ENCODE measurements around the gene TICRR. TPM values are rescaled to one million over a fixed set of nuclear protein-coding genes. Genes with fewer than 3 reads are reported as not detected.

The TICRR gene
- total and polyA plus RNA-seq, 2 of the 4 experiments (the other 2 are of a cell fraction) = 3.0 to 4.2 TPM

DNA sequence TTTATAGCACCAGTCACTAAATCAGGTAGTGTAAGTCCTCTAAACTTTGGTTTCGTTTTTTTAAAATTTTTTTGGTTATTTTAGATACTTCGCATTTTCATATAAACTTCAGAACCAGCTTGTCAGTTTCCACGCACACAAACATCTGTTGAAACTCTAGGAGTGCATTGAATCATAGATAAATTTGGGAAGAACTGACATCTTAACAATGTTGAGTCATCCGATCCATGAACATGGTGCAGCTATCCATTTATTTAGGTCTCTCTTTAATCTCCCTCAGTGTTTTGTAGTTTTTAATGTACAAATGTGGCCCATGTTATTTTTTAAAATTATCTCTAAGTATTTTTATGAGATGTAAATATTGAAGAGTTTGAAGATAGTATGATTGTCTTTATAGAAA, 17.7 kb downstream of the TICRR start:
- Histone ChIP-seq H2BK120ac (ENCODE audit: low read depth, low read length) (no peak overlapping the region), H3K18ac (ENCODE audit: low read depth, low read length) (no peak overlapping the region), H4K91ac (ENCODE audit: insufficient read depth, low read depth, low read length) (no peak overlapping the region), H3K9me3 (ENCODE audit: control insufficient read depth, insufficient read depth, low read length) (no peaks in the 10 kb centered on the region), H3K9ac (ENCODE audit: low read depth, low read length) (no peak overlapping the region), H2BK15ac (ENCODE audit: low read depth, low read length) (no peak overlapping the region), H3K4me2 (ENCODE audit: low read depth, low read length) (no peak overlapping the region), H3K36me3 (ENCODE audit: control insufficient read depth, insufficient read depth, low read length) (peaks cover 8% of the 10 kb centered on the region), H4K8ac (ENCODE audit: low read depth in 2 of 2, low read length in 2 of 2) (no peak overlapping the region), H4K20me1 (ENCODE audit: insufficient read depth, low read length) (no peaks in the 10 kb centered on the region), H3K4ac (ENCODE audit: low read depth, low read length) (no peak overlapping the region), H4K5ac (ENCODE audit: low read depth, low read length) (no peak overlapping the region), H3K56ac (ENCODE audit: extremely low read depth, insufficient read depth, low read length) (no peak overlapping the region), H3K27ac (ENCODE audit: insufficient read depth, low read length) (no peak overlapping the region), H3K27me3 (ENCODE audit: control insufficient read depth, insufficient read depth, low read length) (no peaks in the 10 kb centered on the region), H3K4me1 (ENCODE audit: control insufficient read depth, insufficient read depth, low read length) (peaks cover 5% of the 10 kb centered on the region), H3K9me1 (ENCODE audit: insufficient read depth, low read length) (peaks cover 8% of the 10 kb centered on the region), H2AK5ac (ENCODE audit: low read depth, low read length) (no peak overlapping the region), H3K14ac (replicated peaks; ENCODE audit: low read depth, low read length) (no peak overlapping the region), H2AFZ (replicated peaks; ENCODE audit: low read length, poor library complexity) (no peak overlapping the region), H2BK20ac (ENCODE audit: low read depth, low read length) (no peak overlapping the region), H3K23ac (ENCODE audit: low read depth, low read length) (no peak overlapping the region), H2BK5ac (ENCODE audit: low read depth, low read length, poor library complexity, severe bottlenecking) (no peak overlapping the region), H3K79me1 (ENCODE audit: low read depth in 1 of 2, low read length in 2 of 2) (peaks cover 15 to 23% of the 10 kb centered on the region in 2 experiments), H3K4me3 (ENCODE audit: insufficient read depth, low read depth, low read length) (no peak overlapping the region), H2AK9ac (replicated peaks; ENCODE audit: low read depth, low read length, poor library complexity) (no peak overlapping the region)
- in situ Hi-C loops (cut with MboI; ENCODE audit: low sequenced_read_pairs) = no loop called here
- DNase-seq (peak; percentile 26), ATAC-seq (ENCODE audit: low read depth) (no peak)
- WGBS, 2 experiments (ENCODE audit: extremely low coverage in 2 of 2, insufficient read length in 1 of 2) = no CpG with 5 or more reads among the region's 4 CpGs
- BruUV-seq (replicated peaks) = no TSS peak
- ChIA-PET CTCF (interaction anchor here (0.8 kb wide), 1 partner anchor 18 kb away, joined by 3 read pairs; the partner anchor contains the start of gene TICRR), POLR2A (ENCODE audit: unreplicated experiment) (no interaction called here)
- intact Hi-C loops (cut with micrococcal nuclease) = no loop called here
- dilution Hi-C loops (cut with HindIII; ENCODE audit: low sequenced_read_pairs, unreplicated experiment) = no loop called here
- TF ChIP-seq, protein P1, sequence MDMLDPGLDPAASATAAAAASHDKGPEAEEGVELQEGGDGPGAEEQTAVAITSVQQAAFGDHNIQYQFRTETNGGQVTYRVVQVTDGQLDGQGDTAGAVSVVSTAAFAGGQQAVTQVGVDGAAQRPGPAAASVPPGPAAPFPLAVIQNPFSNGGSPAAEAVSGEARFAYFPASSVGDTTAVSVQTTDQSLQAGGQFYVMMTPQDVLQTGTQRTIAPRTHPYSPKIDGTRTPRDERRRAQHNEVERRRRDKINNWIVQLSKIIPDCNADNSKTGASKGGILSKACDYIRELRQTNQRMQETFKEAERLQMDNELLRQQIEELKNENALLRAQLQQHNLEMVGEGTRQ (IDR thresholded peaks at IDR 0.05; ENCODE audit: low read depth, low read length) = no peak
- no peak for TF ChIP-seq BHLHE40 (IDR thresholded peaks at IDR 0.05; ENCODE audit: low read depth, low read length)
- TF ChIP-seq FOS (IDR thresholded peaks at IDR 0.05; ENCODE audit: low read depth, low read length) = no peak
- no peak for TF ChIP-seq CHD1 (IDR thresholded peaks at IDR 0.05; ENCODE audit: low read depth, low read length)
- TF ChIP-seq RAD21 (IDR thresholded peaks at IDR 0.05; ENCODE audit: low read length) = no peak
- TF ChIP-seq CEBPB (IDR thresholded peaks at IDR 0.05; ENCODE audit: low read depth, low read length) = no peak
- TF ChIP-seq, protein P2, sequence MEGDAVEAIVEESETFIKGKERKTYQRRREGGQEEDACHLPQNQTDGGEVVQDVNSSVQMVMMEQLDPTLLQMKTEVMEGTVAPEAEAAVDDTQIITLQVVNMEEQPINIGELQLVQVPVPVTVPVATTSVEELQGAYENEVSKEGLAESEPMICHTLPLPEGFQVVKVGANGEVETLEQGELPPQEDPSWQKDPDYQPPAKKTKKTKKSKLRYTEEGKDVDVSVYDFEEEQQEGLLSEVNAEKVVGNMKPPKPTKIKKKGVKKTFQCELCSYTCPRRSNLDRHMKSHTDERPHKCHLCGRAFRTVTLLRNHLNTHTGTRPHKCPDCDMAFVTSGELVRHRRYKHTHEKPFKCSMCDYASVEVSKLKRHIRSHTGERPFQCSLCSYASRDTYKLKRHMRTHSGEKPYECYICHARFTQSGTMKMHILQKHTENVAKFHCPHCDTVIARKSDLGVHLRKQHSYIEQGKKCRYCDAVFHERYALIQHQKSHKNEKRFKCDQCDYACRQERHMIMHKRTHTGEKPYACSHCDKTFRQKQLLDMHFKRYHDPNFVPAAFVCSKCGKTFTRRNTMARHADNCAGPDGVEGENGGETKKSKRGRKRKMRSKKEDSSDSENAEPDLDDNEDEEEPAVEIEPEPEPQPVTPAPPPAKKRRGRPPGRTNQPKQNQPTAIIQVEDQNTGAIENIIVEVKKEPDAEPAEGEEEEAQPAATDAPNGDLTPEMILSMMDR (conservative IDR thresholded peaks at IDR 0.05; ENCODE audit: low read depth, low read length) = no peak
- TF ChIP-seq POLR2A (IDR thresholded peaks at IDR 0.05; ENCODE audit: low read depth, low read length) = no peak
- no peak for TF ChIP-seq MXI1 (IDR thresholded peaks at IDR 0.05; ENCODE audit: borderline replicate concordance, low read depth, low read length)
- TF ChIP-seq NFE2L2 (IDR thresholded peaks at IDR 0.05; ENCODE audit: low read depth, low read length) = no peak
- TF ChIP-seq MAZ (IDR thresholded peaks at IDR 0.05; ENCODE audit: borderline replicate concordance, low read depth, low read length) = no peak
- no peak for TF ChIP-seq MAFK (IDR thresholded peaks at IDR 0.05; ENCODE audit: low read depth, low read length)
- TF ChIP-seq SMC3 (IDR thresholded peaks at IDR 0.05; ENCODE audit: low read depth, low read length) = no peak
- TF ChIP-seq RCOR1 (IDR thresholded peaks at IDR 0.05; ENCODE audit: insufficient replicate concordance, low read length) = no peak
- TF ChIP-seq, protein P3, sequence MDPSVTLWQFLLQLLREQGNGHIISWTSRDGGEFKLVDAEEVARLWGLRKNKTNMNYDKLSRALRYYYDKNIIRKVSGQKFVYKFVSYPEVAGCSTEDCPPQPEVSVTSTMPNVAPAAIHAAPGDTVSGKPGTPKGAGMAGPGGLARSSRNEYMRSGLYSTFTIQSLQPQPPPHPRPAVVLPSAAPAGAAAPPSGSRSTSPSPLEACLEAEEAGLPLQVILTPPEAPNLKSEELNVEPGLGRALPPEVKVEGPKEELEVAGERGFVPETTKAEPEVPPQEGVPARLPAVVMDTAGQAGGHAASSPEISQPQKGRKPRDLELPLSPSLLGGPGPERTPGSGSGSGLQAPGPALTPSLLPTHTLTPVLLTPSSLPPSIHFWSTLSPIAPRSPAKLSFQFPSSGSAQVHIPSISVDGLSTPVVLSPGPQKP (IDR thresholded peaks at IDR 0.05; ENCODE audit: borderline replicate concordance, low read depth, low read length) = no peak
- no peak for TF ChIP-seq RFX5 (IDR thresholded peaks at IDR 0.05; ENCODE audit: low read depth, low read length)
